Liver (tissue), 9 donors: ENCODE data around the gene MYF5. TPM values are rescaled to one million over a fixed set of nuclear protein-coding genes. Genes with fewer than 3 reads are reported as not detected.

Source experiments
- DNase-seq: peaks from one replicate; pipeline ENCODE4 v3.0.0-alpha.2; 2017; ENCODE audit warnings: low spot score
- H3K27ac ChIP-seq, 2 donors: one replicate each; pipeline ENCODE4 v1.7.0; 2013; ENCODE audit warnings: inconsistent platforms in 2 of 2, low read length in 2 of 2, control low read depth in 1 of 2, low read depth in 1 of 2, mild to moderate bottlenecking in 1 of 2
- H3K27me3 ChIP-seq, 4 donors: one replicate each; pipeline versions ENCODE4 v1.6.1 to v1.7.0; 2013; ENCODE audit warnings: low read length in 3 of 4, inconsistent platforms in 1 of 4, mild to moderate bottlenecking in 1 of 4, moderate library complexity in 1 of 4; ENCODE audit not compliant: control insufficient read depth in 4 of 4, insufficient read depth in 4 of 4
- H3K36me3 ChIP-seq, 4 donors: one replicate each; pipeline versions ENCODE4 v1.6.1 to v1.7.0; 2013; ENCODE audit warnings: low read length in 3 of 4, mild to moderate bottlenecking in 3 of 4, low read depth in 1 of 4, moderate library complexity in 1 of 4; ENCODE audit not compliant: control insufficient read depth in 4 of 4, insufficient read depth in 3 of 4
- H3K4me1 ChIP-seq, 4 donors: one replicate each; pipeline versions ENCODE4 v1.6.1 to v1.7.0; 2013; ENCODE audit warnings: low read length in 3 of 4, mild to moderate bottlenecking in 3 of 4, moderate library complexity in 1 of 4; ENCODE audit not compliant: control insufficient read depth in 4 of 4, insufficient read depth in 4 of 4
- H3K4me3 ChIP-seq, 3 donors: one replicate each; pipeline versions ENCODE4 v1.6.1 to v1.7.0; 2013; ENCODE audit warnings: low read length in 3 of 3, control low read depth in 1 of 3, low read depth in 1 of 3, mild to moderate bottlenecking in 1 of 3
- H3K9ac ChIP-seq, 2 donors: one replicate each; pipeline ENCODE4 v1.7.0; 2013; ENCODE audit warnings: low read length in 2 of 2, mild to moderate bottlenecking in 2 of 2, moderate library complexity in 2 of 2, control low read depth in 1 of 2, low read depth in 1 of 2
- H3K9me3 ChIP-seq, 4 donors: one replicate each; pipeline versions ENCODE4 v1.6.1 to v1.7.0; 2013; ENCODE audit warnings: low read length in 3 of 4; ENCODE audit not compliant: control insufficient read depth in 4 of 4
- FOXA1 ChIP-seq: IDR thresholded peaks from 2 replicates; pipeline ENCODE4 v1.6.1; 2016; ENCODE audit warnings: antibody characterized with exemption
- GABPA ChIP-seq, 2 donors: IDR thresholded peaks in 1 of 2; conservative IDR thresholded peaks in 1 of 2; 2 replicates each; pipeline ENCODE4 v1.6.1; 2016; ENCODE audit warnings: antibody characterized with exemption in 2 of 2, mild to moderate bottlenecking in 1 of 2, moderate library complexity in 1 of 2
- HNF4A ChIP-seq, 2 donors: conservative IDR thresholded peaks; 2 replicates each; pipeline ENCODE4 v1.6.1; 2016; ENCODE audit warnings: antibody characterized with exemption in 2 of 2, mild to moderate bottlenecking in 2 of 2
- HNF4G ChIP-seq: IDR thresholded peaks from 2 replicates; pipeline ENCODE4 v1.6.1; 2016; ENCODE audit warnings: antibody characterized with exemption
- JUND ChIP-seq, 2 donors: IDR thresholded peaks; 2 replicates each; pipeline ENCODE4 v1.6.1; 2016; ENCODE audit warnings: antibody characterized with exemption in 2 of 2
- NR2F2 ChIP-seq: IDR thresholded peaks from 2 replicates; pipeline ENCODE4 v1.6.1; 2016; ENCODE audit warnings: antibody characterized with exemption
- RAD21 ChIP-seq, 2 donors: IDR thresholded peaks; 2 replicates each; pipeline ENCODE4 v1.6.1; 2016; ENCODE audit warnings: antibody characterized with exemption in 2 of 2, mild to moderate bottlenecking in 2 of 2
- RXRA ChIP-seq, 2 donors: IDR thresholded peaks; 2 replicates each; pipeline ENCODE4 v1.6.1; 2017 to 2018; ENCODE audit warnings: antibody characterized with exemption in 2 of 2, mild to moderate bottlenecking in 1 of 2
- SP1 ChIP-seq: IDR thresholded peaks from 2 replicates; pipeline ENCODE4 v1.6.1; 2018; ENCODE audit warnings: antibody characterized with exemption, mild to moderate bottlenecking
- TAF1 ChIP-seq: conservative IDR thresholded peaks from 2 replicates; pipeline ENCODE4 v1.6.1; 2016; ENCODE audit warnings: antibody characterized with exemption, mild to moderate bottlenecking
- YY1 ChIP-seq: IDR thresholded peaks from 2 replicates; pipeline ENCODE4 v1.6.1; 2016; ENCODE audit warnings: antibody characterized with exemption, mild to moderate bottlenecking
- WGBS: extraction: QIAGEN DNeasy Blood & Tissue Kit; methylation state at CpG from one replicate; pipeline ENCODE4 v1.1.7; 2013; 5-methylcytosine and 5-hydroxymethylcytosine counted together
- polyA plus RNA-seq, 2 donors: library from polyadenylated mRNA; stranded (reverse) in 1 of 2; unstranded in 1 of 2; fragments of 200-250 nt in 1 of 2; fragments of >200 nt in 1 of 2; fragmentation: Nextera tagmentation in 1 of 2; extraction: Ambion mirVana in 1 of 2; gene quantifications; one replicate each; pipeline versions ENCODE4 v1.2.1 to v1.2.3, GENCODE V29; 2013 to 2015
- total RNA-seq, 2 donors: library from RNA; depleted of rRNA; stranded (reverse); fragments of >200 nt; gene quantifications; one replicate each; pipeline ENCODE4 v1.2.3, GENCODE V29; 2014
- TF ChIP-seq, protein P1 (sequence below): IDR thresholded peaks from 2 replicates; pipeline ENCODE4 v1.6.1; 2016; ENCODE audit warnings: antibody characterized with exemption
- TF ChIP-seq, protein P2 (sequence below): fragments of 150-350 bp; IDR thresholded peaks from 2 replicates; pipeline ENCODE4 v1.5.1; 2017; ENCODE audit warnings: improper control_type of control experiment, low read depth, low read length; ENCODE audit not compliant: missing input control
- TF ChIP-seq, protein P3 (sequence below): IDR thresholded peaks from 2 replicates; pipeline ENCODE4 v1.6.1; 2016; ENCODE audit warnings: antibody characterized with exemption, mild to moderate bottlenecking
- TF ChIP-seq, protein P4 (sequence below): IDR thresholded peaks from 2 replicates; pipeline ENCODE4 v1.6.1; 2016; ENCODE audit warnings: antibody characterized with exemption
- TF ChIP-seq, protein P5 (sequence below): IDR thresholded peaks from 2 replicates; pipeline ENCODE4 v1.6.1; 2016; ENCODE audit warnings: antibody characterized with exemption
- donor health status: healthy.
- donor health status: healthy.
- donor health status: healthy.
- donor health status: healthy.
- donor health status: healthy.

The MYF5 gene
- total and polyA plus RNA-seq, 4 donors = not detected

DNA sequence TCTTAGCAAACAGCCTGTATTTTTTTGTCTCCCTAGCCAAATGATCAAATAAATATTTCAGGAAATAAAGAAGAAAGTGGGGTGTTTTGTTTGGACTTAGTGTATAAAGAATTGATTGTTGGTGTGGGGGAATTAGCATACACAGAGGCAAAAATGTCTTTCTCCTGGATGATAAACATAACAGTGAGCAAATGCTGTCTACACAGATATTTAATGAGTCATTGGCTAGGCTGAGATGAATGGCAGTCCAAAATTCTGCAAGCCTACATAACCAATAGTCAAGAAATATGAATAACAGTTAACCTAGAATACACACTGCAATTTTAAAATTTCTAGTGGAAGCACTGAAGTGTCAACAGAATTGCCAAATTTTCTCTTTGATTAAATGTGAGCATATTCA, 35.8 kb downstream of the MYF5 start (continued):
- TF ChIP-seq, protein P1, sequence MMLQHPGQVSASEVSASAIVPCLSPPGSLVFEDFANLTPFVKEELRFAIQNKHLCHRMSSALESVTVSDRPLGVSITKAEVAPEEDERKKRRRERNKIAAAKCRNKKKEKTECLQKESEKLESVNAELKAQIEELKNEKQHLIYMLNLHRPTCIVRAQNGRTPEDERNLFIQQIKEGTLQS = no peak
- TF ChIP-seq HNF4G (no peak), JUND (IDR thresholded peaks at IDR 0.05) (no peak)

DNA sequence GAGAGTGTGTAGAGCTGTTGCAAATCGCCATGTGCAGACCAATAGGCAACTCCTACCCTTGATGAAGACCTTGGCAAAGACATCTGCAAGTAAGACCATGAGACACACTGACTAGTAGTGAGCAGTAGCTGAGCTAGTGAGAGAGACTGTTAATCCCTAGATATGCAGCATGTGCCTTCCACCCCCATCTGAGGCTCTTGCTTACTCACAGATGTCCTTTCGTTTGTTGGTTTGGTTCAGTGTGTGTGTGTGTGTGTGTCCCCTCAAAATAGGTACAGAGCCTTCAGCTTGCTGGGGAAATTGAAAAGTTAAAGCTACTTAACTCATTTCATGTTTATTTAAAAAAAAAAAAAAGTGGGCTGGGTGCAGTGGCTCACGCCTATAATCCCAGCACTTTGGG, 37.6 kb downstream of the MYF5 start:
- Histone ChIP-seq H3K27me3 (no peaks in the 10 kb centered on the region), H3K4me3 (no peak overlapping the region), H3K9ac (no peak overlapping the region), H3K4me1 (no peaks in the 10 kb centered on the region), H3K36me3 (no peaks in the 10 kb centered on the region), H3K27ac (no peak overlapping the region), H3K9me3 (no peaks in the 10 kb centered on the region)
- WGBS = 88% methylated on average over 3 of the region's 3 CpGs
- TF ChIP-seq, protein P2, sequence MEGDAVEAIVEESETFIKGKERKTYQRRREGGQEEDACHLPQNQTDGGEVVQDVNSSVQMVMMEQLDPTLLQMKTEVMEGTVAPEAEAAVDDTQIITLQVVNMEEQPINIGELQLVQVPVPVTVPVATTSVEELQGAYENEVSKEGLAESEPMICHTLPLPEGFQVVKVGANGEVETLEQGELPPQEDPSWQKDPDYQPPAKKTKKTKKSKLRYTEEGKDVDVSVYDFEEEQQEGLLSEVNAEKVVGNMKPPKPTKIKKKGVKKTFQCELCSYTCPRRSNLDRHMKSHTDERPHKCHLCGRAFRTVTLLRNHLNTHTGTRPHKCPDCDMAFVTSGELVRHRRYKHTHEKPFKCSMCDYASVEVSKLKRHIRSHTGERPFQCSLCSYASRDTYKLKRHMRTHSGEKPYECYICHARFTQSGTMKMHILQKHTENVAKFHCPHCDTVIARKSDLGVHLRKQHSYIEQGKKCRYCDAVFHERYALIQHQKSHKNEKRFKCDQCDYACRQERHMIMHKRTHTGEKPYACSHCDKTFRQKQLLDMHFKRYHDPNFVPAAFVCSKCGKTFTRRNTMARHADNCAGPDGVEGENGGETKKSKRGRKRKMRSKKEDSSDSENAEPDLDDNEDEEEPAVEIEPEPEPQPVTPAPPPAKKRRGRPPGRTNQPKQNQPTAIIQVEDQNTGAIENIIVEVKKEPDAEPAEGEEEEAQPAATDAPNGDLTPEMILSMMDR = no peak
- TF ChIP-seq, protein P3, sequence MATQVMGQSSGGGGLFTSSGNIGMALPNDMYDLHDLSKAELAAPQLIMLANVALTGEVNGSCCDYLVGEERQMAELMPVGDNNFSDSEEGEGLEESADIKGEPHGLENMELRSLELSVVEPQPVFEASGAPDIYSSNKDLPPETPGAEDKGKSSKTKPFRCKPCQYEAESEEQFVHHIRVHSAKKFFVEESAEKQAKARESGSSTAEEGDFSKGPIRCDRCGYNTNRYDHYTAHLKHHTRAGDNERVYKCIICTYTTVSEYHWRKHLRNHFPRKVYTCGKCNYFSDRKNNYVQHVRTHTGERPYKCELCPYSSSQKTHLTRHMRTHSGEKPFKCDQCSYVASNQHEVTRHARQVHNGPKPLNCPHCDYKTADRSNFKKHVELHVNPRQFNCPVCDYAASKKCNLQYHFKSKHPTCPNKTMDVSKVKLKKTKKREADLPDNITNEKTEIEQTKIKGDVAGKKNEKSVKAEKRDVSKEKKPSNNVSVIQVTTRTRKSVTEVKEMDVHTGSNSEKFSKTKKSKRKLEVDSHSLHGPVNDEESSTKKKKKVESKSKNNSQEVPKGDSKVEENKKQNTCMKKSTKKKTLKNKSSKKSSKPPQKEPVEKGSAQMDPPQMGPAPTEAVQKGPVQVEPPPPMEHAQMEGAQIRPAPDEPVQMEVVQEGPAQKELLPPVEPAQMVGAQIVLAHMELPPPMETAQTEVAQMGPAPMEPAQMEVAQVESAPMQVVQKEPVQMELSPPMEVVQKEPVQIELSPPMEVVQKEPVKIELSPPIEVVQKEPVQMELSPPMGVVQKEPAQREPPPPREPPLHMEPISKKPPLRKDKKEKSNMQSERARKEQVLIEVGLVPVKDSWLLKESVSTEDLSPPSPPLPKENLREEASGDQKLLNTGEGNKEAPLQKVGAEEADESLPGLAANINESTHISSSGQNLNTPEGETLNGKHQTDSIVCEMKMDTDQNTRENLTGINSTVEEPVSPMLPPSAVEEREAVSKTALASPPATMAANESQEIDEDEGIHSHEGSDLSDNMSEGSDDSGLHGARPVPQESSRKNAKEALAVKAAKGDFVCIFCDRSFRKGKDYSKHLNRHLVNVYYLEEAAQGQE = no peak
- TF ChIP-seq FOXA1 (no peak), HNF4A (conservative IDR thresholded peaks at IDR 0.05) (no peak), RXRA (IDR thresholded peaks at IDR 0.05) (no peak), HNF4G (no peak), GABPA (IDR thresholded peaks at IDR 0.05 in 1 of 2, conservative IDR thresholded peaks at IDR 0.05 in 1 of 2) (no peak), RAD21 (IDR thresholded peaks at IDR 0.05) (no peak), SP1 (no peak), JUND (IDR thresholded peaks at IDR 0.05) (no peak), YY1 (no peak), NR2F2 (no peak), TAF1 (no peak)
- TF ChIP-seq, protein P1 = no peak
- TF ChIP-seq, protein P4, sequence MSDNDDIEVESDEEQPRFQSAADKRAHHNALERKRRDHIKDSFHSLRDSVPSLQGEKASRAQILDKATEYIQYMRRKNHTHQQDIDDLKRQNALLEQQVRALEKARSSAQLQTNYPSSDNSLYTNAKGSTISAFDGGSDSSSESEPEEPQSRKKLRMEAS = no peak
- TF ChIP-seq, protein P5, sequence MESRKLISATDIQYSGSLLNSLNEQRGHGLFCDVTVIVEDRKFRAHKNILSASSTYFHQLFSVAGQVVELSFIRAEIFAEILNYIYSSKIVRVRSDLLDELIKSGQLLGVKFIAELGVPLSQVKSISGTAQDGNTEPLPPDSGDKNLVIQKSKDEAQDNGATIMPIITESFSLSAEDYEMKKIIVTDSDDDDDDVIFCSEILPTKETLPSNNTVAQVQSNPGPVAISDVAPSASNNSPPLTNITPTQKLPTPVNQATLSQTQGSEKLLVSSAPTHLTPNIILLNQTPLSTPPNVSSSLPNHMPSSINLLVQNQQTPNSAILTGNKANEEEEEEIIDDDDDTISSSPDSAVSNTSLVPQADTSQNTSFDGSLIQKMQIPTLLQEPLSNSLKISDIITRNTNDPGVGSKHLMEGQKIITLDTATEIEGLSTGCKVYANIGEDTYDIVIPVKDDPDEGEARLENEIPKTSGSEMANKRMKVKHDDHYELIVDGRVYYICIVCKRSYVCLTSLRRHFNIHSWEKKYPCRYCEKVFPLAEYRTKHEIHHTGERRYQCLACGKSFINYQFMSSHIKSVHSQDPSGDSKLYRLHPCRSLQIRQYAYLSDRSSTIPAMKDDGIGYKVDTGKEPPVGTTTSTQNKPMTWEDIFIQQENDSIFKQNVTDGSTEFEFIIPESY = no peak
- DNase-seq = no peak
